MCF 10A (cell line): ENCODE measurements around the gene TRPM6. TPM values are rescaled to one million over a fixed set of nuclear protein-coding genes. Genes with fewer than 3 reads are reported as not detected.

Experiments
- BruUV-seq: library from RNA; stranded (reverse); fragments of 400-500 nt; replicated peaks from 2 replicates; lab custom pipeline; 2021; lab: Mats Ljungman, UMichigan
- CTCF ChIA-PET: fragments of 300-600 bp; sonication (Branson Sonifier 250); formaldehyde crosslinking; extraction: SDS; loops from one replicate; lab custom pipeline; 2021; ENCODE audit warnings: antibody characterized with exemption, inconsistent platforms; lab: Yijun Ruan, JAX
- POLR2A ChIA-PET: fragments of 300-600, 350-650 bp; sonication (Branson Sonifier 250); formaldehyde crosslinking; extraction: SDS; loops from one replicate; lab custom pipeline; 2020; ENCODE audit warnings: antibody characterized with exemption, inconsistent platforms; lab: Yijun Ruan, JAX
- DNase-seq: peaks from one replicate; pipeline ENCODE4 v3.0.0-alpha.2; 2018; ENCODE audit not compliant: unreplicated experiment
- H3K27ac Mint-ChIP-seq: one replicate; pipeline ENCODE4 v1.8.0; 2022; ENCODE audit warnings: mild to moderate bottlenecking, low read depth, mixed read lengths; ENCODE audit not compliant: unreplicated experiment
- H3K27me3 Mint-ChIP-seq: one replicate; pipeline ENCODE4 v1.8.0; 2022; ENCODE audit warnings: mixed read lengths; ENCODE audit not compliant: insufficient read depth, unreplicated experiment
- H3K36me3 Mint-ChIP-seq: one replicate; pipeline ENCODE4 v1.8.0; 2022; ENCODE audit warnings: mild to moderate bottlenecking, moderate library complexity, mixed read lengths; ENCODE audit not compliant: insufficient read depth, unreplicated experiment
- H3K4me1 Mint-ChIP-seq: one replicate; pipeline ENCODE4 v1.8.0; 2022; ENCODE audit warnings: mixed read lengths; ENCODE audit not compliant: insufficient read depth, unreplicated experiment
- H3K4me3 Mint-ChIP-seq: one replicate; pipeline ENCODE4 v1.8.0; 2022; ENCODE audit warnings: mild to moderate bottlenecking, moderate library complexity, mixed read lengths; ENCODE audit not compliant: unreplicated experiment
- H3K9me3 Mint-ChIP-seq: one replicate; pipeline ENCODE4 v1.8.0; 2022; ENCODE audit warnings: mixed read lengths; ENCODE audit not compliant: unreplicated experiment
- intact Hi-C: fragments of 100-400 bp; cut with micrococcal nuclease; formaldehyde crosslinking; loops from 2 replicates; pipeline ENCODE4 v1.14.1; 2022
- total RNA-seq: library from RNA; stranded (reverse); gene quantifications from 2 replicates; pipeline ENCODE4 v1.2.3, GENCODE V29; 2022
- TF ChIP-seq, protein P1 (sequence below): fragments of 200-600 bp; IDR thresholded peaks from one replicate; pipeline ENCODE4 v1.8.0; 2022; ENCODE audit warnings: antibody characterized with exemption, mild to moderate bottlenecking; ENCODE audit not compliant: unreplicated experiment

TRPM6 gene
- total RNA-seq, 1 experiment from 2014 or later: not detected

DNA sequence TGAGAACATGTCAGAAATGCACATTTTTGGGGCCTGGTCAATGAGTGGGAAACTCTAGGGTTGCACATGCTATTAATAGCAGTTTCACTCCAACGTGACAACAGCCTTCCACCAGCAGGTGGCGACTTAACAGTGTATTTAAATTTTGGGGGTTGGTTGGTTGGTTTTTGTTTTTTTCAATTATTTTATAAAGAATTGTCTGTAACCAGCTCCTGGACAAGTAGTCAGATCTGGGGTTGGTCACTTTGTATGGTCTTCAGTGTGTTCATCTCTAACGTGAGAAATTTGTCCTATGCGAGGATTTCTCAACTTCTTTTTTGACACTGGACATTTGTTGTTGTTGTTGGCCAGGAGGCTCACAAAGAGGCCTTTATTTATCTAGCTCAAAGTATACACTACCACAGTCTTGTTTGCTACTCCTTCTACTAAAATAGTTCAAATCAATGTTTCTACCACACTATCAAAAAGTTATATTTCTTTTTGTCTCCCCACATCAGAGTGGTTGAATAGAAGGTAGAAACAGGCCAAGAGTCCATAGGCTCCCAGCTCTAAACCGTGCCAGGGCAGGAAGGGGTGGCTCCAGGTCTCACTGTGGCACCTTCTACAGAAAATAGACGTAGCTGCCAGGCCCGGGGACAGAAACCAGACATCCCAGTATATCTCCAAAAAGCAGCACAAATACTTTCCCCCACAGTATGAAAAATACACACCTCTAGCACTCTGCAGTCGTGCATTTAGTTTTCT is 110.4 kb downstream of the TRPM6 start:
- H3K4me3 Mint-ChIP-seq: no peak overlapping the region
- DNase-seq: peak; percentile 69
- no peaks in the 10 kb centered on the region for H3K27me3 Mint-ChIP-seq
- TF ChIP-seq, protein P1, sequence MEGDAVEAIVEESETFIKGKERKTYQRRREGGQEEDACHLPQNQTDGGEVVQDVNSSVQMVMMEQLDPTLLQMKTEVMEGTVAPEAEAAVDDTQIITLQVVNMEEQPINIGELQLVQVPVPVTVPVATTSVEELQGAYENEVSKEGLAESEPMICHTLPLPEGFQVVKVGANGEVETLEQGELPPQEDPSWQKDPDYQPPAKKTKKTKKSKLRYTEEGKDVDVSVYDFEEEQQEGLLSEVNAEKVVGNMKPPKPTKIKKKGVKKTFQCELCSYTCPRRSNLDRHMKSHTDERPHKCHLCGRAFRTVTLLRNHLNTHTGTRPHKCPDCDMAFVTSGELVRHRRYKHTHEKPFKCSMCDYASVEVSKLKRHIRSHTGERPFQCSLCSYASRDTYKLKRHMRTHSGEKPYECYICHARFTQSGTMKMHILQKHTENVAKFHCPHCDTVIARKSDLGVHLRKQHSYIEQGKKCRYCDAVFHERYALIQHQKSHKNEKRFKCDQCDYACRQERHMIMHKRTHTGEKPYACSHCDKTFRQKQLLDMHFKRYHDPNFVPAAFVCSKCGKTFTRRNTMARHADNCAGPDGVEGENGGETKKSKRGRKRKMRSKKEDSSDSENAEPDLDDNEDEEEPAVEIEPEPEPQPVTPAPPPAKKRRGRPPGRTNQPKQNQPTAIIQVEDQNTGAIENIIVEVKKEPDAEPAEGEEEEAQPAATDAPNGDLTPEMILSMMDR: peak; percentile 69
- ChIA-PET POLR2A (interaction anchor here (0.5 to 2.0 kb wide), 3 partner anchors 204 to 308 kb away, joined by 3 to 7 read pairs (median 3); no protein-coding TSS in a partner anchor), CTCF (interaction anchor here (0.5 to 13.3 kb wide), 54 partner anchors 9 to 1525 kb away, joined by 3 to 433 read pairs (median 5); partner anchors contain the start of genes C9orf40, CARNMT1, NMRK1 and OSTF1)
- H3K36me3 Mint-ChIP-seq: no peaks in the 10 kb centered on the region
- no TSS peak for BruUV-seq
- intact Hi-C loops: loop anchor here (1.0 to 2.0 kb wide), 3 partner anchors 175 to 461 kb away; partner anchors contain the start of gene C9orf40
- H3K9me3 Mint-ChIP-seq: no peaks in the 10 kb centered on the region
- H3K27ac Mint-ChIP-seq: no peak overlapping the region
- H3K4me1 Mint-ChIP-seq: no peaks in the 10 kb centered on the region

DNA sequence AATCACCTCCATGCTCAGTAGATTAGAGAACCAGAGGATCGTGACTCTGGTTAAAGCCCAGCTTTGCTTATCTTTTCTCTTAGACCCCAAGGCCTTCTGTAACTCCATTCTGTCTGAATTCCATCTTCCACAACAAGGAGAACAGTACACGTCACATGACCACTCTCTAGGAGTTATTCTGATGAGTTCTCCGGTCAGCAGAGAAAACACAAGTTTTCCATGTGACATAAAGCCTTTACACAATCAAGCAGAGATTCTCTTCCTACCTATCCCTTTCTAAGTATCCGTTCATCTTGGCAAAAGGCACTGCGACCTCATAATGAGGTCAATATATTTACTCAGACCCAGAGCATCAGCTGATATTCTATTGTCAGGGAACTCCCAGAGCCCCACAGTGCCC is 112.3 kb downstream of the TRPM6 start:
- no peak overlapping the region for H3K4me3 Mint-ChIP-seq
- no peaks in the 10 kb centered on the region for H3K4me1 Mint-ChIP-seq
- H3K27me3 Mint-ChIP-seq: no peaks in the 10 kb centered on the region
- H3K27ac Mint-ChIP-seq: no peak overlapping the region
- no peaks in the 10 kb centered on the region for H3K9me3 Mint-ChIP-seq
- intact Hi-C loops: no loop called here
- POLR2A ChIA-PET: no interaction called here
- DNase-seq: no peak
- TF ChIP-seq, protein P1: no peak
- no TSS peak for BruUV-seq
- H3K36me3 Mint-ChIP-seq: no peaks in the 10 kb centered on the region
- CTCF ChIA-PET: interaction anchor here (0.5 to 13.3 kb wide), 31 partner anchors 8 to 467 kb away, joined by 3 to 433 read pairs (median 4); partner anchors contain the start of genes C9orf40, CARNMT1, NMRK1 and OSTF1

DNA sequence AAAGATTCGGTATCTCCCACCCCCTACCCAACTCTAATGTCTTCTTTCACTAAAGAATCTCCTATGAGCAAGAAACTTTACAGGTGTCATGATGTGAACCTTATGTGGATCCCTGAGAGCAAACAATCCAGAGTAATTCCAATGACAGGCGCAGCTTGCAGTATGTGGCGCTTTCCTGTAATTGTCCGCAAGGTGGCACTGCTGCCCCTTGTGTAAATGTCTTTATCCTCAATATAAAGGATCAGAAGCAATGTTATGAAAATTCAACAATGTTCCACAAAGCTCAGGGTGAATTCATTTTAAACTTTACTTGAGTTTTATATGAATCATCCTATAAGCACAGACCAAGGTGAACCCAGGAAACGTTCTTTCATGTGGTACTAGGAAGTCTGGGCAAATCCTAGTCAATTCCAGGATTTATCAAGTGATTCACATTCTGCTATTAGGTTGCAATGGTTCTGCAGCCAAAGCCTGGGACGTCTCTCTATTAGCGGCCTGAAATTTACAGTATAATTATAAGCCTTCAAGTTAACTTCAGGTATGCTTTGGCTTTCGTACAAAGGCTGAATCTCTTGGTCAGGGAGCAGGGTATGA is 113.7 kb downstream of the TRPM6 start:
- POLR2A ChIA-PET: interaction anchor here (0.6 to 1.7 kb wide), 5 partner anchors 230 to 1525 kb away, joined by 3 to 5 read pairs (median 4); partner anchors contain the start of gene CARNMT1
- Mint-ChIP-seq H3K4me3 (no peak overlapping the region), H3K27me3 (peaks cover 3% of the 10 kb centered on the region), H3K9me3 (no peaks in the 10 kb centered on the region), H3K36me3 (no peaks in the 10 kb centered on the region), H3K27ac (no peak overlapping the region), H3K4me1 (no peaks in the 10 kb centered on the region)
- BruUV-seq: no TSS peak
- TF ChIP-seq, protein P1: peak; percentile 76
- peak; percentile 85 for DNase-seq
- intact Hi-C loops: loop anchor here (1.0 to 5.0 kb wide), 3 partner anchors 303 to 1528 kb away; no protein-coding TSS in a partner anchor
- CTCF ChIA-PET: interaction anchor here (0.6 to 13.3 kb wide), 53 partner anchors 11 to 408 kb away, joined by 3 to 433 read pairs (median 3); partner anchors contain the start of genes C9orf40, CARNMT1, NMRK1 and OSTF1
